HG02970 (cell line): ENCODE data around the gene DCBLD1.

Experiments
- ATAC-seq: cut with Tn5 transposase; IDR thresholded peaks from one replicate; pipeline ENCODE4 v1.9.1; 2021; ENCODE audit warnings: mild to moderate bottlenecking, moderate library complexity, moderate number of reproducible peaks; ENCODE audit not compliant: unreplicated experiment, low FRiP score

Gene DCBLD1

DNA sequence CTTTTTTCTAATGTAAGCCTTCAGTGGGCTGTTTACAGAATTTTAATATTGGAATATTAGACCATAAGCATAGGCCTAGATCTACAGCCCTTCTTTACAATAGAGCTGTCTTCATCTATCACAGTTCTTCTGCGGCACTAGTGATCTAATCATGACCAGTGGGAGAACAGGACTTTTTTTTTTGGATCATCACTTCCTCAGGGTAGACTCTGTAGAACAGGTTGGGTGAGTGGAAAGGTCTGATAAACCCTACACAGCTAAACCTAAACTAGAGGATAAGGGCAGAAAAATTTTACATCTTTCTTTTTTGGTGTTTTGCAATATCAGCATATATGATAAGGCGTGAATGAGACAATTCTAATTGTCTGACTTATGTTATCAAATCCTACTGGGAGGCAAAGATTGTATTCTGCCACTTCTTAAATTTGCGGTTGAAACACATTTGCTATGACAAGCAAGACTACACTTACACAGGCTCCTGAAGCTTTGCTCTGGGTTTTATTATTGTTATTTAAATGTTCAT is 67.7 kb downstream of the DCBLD1 start:
- no peak for ATAC-seq

- ATAC-seq: no peak
Measured at GRCh38 chr6:117550618-117551242, 68.3 kb downstream of the DCBLD1 start.

DNA sequence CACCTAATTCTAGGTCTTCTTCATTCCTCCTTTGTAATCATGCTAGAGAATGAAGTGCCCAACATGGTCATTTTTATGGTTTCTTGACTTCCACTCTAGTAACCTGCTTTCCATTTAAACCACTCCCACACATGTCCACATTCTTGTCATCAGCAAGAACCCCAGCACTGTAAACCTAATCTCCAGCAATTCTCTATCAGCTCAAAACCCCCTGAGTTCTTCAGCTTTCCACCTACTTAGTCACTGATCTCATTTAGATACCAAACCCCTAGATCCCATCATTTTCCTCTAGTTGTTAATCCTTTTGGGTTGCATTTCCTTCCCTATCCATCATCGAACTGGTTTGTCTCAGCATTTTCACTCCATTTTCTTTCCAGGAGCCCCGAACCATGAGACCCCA is 70.1 kb downstream of the DCBLD1 start:
- no peak for ATAC-seq

DNA sequence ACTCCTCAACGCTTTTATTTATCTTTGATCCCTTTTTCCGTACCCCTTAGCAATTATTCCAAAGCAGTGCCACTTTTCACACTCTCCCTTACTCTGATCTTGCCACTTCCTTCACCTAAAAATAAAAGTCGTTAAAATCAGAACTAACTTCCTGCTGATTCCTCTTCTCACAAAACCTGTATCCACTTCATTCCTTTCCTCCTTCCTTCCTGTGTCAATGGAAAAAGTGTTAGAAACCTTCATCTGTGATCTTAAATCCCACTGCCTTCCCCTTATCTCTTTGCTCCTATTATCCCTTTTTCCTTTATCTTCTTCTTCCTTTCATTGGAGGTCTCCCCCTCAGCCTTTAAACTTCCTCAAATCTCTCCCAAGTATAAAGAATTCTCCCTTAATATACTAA is 70.7 kb downstream of the DCBLD1 start:
- no peak for ATAC-seq

- ATAC-seq: no peak
Measured at GRCh38 chr6:117555262-117555849, 72.9 kb downstream of the DCBLD1 start.

- ATAC-seq: no peak
Measured at GRCh38 chr6:117555882-117556498, 73.5 kb downstream of the DCBLD1 start.

- ATAC-seq: no peak
Measured at GRCh38 chr6:117557951-117558350, 75.5 kb downstream of the DCBLD1 start.

DNA sequence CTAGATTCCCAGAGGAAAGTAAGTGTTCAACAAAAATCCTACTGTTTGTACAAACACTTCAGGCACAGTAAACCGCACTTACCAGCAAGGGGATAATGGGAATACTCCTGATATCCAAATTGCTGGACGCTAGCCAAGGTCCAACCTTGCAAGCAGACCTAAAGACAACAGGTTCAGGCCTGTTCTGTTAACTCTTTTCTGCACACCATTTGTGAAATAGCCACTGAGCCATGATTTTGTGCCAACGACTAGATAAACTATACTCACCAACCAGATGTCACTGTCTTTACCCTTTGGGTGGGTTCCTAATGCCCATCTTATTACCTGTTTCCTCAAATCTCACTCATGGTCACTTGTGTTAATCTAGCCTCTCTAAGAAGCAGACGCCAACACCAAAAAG is 76.3 kb downstream of the DCBLD1 start:
- no peak for ATAC-seq

DNA sequence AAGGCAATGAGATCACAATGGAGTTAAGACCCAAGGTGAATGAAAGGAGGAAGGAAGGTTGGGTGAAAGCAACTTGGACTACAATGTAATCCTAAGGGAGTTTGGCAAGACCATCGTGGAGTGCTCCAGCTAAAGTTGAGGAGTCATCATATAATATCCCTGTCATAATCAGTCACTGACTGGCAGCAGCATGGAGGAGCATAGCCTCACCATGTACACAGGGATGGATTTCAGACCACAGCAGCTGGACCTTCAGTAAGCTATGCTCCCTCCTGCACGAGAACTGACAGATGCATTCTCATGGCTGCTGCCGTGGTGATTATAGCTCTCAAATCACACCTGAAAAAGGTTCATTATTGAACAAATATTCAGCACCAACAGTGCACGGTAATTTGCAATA is 76.8 kb downstream of the DCBLD1 start:
- no peak for ATAC-seq

GRCh38 chr6:117561128-117561527 is 78.7 kb downstream of the DCBLD1 start:
- no peak for ATAC-seq

DNA sequence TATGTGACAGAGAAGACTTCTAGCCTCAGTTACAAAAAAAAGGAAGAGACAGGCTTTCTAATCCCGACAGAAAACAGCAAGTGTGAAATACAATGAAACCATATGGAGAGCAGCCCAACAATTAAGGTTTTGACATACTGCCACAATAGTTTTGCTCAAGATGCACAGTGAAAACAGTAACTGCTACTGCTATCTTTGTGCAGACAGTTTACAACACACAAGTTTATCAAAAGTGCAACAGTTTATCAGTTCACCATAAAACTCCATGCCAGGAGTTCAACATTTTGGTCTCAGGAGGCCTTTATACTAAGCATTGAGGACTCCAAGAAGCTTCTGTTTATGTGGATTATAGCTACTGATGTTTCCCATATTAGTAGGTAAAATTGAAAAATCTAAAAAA is 82.2 kb downstream of the DCBLD1 start:
- ATAC-seq: no peak

- ATAC-seq: no peak
Measured at GRCh38 chr6:117568247-117568646, 85.8 kb downstream of the DCBLD1 start.

- ATAC-seq: no peak
Measured at GRCh38 chr6:117568831-117569410, 86.4 kb downstream of the DCBLD1 start.

GRCh38 chr6:117573006-117573680 is 90.7 kb downstream of the DCBLD1 start:
- ATAC-seq: no peak

DNA sequence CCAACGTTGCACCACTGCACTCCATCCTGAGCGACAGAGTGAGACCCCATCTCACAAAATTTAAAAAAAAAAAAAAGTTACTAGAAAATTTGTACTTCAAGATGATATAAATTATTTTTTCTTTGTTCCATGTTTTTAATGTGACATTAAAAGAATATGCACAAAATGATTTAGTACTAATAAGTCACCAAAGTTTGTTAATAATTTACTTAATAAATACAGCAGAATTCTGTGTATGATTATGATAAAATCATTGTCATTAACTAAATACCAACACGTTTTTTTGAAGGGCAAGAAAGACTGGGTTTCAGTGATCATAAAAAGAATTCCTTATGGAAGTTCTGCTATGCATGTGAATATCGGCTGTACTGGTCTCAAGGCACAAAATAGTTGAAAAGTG is 91.7 kb downstream of the DCBLD1 start:
- no peak for ATAC-seq

DNA sequence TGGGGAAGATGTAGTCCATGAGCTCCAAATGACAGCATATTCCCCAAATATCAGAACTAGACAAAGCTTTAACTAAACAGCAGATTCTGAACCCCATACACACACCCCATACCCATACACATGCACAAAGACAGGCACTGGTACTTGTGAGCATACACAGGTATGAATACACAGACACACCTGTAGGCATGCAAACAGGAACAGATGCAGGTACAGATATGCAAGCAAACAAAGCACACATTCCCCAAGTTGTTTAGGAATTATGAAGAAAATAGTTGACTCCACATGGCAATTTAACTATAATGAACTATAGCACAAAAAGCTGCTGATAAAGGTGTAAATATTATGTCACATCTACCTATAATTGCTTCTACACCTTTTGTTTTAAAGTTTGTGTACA is 103.2 kb downstream of the DCBLD1 start:
- ATAC-seq: no peak

DNA sequence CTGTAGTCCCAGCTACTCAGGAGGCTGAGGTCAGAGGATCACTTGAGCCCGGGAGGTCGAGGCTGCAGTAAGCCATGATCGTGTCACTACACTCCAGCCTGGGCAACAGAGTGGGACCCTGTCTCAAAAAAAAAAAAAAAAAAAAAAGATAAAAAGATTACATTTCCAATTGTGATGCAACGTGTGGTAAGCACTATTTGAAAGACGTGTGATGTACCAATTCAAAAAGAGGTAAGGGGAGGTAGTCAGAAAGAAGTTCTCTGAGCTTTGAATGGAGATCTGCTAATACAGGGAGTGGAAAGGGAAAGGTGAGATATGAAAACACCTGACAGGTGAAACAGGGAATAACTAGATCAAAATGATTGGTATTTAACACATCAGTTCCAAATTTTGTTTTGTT is 108.0 kb downstream of the DCBLD1 start:
- ATAC-seq: no peak

GRCh38 chr6:117591405-117591804 is 108.9 kb downstream of the DCBLD1 start:
- ATAC-seq: no peak

GRCh38 chr6:117592983-117593759 is 110.7 kb downstream of the DCBLD1 start:
- no peak for ATAC-seq
